ENCODE measurements around the gene IFNB1.

Gene IFNB1

GRCh38 chr9:21029661-21030060, 48.1 kb downstream of the IFNB1 start:
- no peak for TF ChIP-seq CTCF (IDR thresholded peaks at IDR 0.05; ENCODE audit: borderline replicate concordance, insufficient read depth, low read depth, low read length)
- no peak overlapping the region for H3K4me3 ChIP-seq (ENCODE audit: low read depth, low read length)

DNA sequence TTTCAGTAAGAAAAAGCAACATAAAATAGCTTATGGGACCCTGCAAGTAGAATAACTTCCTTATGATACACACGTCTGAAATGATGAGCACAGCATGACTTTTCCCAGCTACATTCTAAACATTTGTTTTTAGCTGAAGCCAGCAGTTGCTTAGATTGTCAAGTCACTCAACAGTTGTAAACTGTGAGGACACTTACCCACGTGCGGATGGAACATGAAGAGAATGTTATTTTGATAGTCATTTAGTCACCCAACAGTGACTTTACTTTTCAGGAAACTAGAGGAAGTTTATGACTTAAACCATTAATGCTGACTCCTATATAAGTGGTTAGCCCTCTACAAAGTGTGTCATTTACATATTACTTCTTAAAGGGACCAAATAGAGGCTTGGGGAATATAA, 49.3 kb downstream of the IFNB1 start:
- TF ChIP-seq CTCF (IDR thresholded peaks at IDR 0.05; ENCODE audit: borderline replicate concordance, insufficient read depth, low read depth, low read length) = no peak
- H3K4me3 ChIP-seq (ENCODE audit: low read depth, low read length) = no peak overlapping the region

DNA sequence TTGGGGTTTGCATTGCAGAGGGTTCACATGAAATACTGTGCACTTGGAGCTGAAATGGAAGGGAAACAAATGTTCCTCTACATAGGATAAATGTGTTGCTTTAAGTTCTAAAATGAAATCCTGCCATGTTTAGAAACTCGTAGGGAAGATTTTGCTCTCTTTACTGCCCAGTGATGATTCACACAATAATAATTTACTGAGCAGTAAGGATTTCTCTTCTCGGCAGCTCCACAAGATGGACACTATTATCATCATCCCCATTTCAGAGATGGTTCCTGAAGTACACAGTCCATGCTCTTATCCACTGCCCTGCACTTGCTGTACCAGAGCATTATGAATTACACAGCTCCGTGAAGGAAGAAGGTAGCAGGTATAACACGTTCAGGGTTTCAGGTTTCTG, 50.4 kb downstream of the IFNB1 start:
- H3K4me3 ChIP-seq (ENCODE audit: low read depth, low read length) = no peak overlapping the region
- TF ChIP-seq CTCF (IDR thresholded peaks at IDR 0.05; ENCODE audit: borderline replicate concordance, insufficient read depth, low read depth, low read length) = no peak
